ENCODE results near the gene EMSY. TPM values are rescaled to one million over a fixed set of nuclear protein-coding genes. Genes with fewer than 3 reads are reported as not detected.
"Not testable (repeated sequence)": the region's sequence is repeated elsewhere in the genome, so short reads cannot be mapped to it uniquely, and the experiment has no call there.

Gene EMSY
- total RNA-seq, 1 donor from 2014 or later = 47.5 TPM

DNA sequence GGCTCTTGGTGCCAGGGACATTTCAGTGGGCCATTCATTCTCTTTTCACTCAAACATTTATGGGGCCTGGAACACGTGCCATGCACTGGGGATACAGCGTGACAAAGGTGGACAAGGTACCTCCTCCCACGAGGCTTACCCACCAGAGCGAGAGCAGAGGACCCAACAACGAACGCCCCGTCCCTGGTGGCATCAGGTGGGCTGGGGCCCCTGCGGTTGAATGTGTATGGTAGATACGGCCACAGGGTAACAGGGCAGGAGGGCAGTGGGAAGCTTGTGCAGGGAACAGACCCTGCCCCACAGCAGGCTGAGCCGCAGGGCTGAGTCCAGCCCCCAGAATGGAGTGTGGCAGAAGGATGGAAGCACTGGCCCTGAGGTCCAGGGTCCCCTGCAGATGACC lies 144.7 kb downstream of the EMSY start:
- Mint-ChIP-seq H3K27ac (no peak overlapping the region), H3K4me1 (no peaks in the 10 kb centered on the region), H3K27me3 (ENCODE audit: low read depth) (no peaks in the 10 kb centered on the region), H3K36me3 (no peaks in the 10 kb centered on the region), H3K4me3 (no peak overlapping the region), H3K9me3 (peaks cover 3% of the 10 kb centered on the region)
- TF ChIP-seq, protein P1, sequence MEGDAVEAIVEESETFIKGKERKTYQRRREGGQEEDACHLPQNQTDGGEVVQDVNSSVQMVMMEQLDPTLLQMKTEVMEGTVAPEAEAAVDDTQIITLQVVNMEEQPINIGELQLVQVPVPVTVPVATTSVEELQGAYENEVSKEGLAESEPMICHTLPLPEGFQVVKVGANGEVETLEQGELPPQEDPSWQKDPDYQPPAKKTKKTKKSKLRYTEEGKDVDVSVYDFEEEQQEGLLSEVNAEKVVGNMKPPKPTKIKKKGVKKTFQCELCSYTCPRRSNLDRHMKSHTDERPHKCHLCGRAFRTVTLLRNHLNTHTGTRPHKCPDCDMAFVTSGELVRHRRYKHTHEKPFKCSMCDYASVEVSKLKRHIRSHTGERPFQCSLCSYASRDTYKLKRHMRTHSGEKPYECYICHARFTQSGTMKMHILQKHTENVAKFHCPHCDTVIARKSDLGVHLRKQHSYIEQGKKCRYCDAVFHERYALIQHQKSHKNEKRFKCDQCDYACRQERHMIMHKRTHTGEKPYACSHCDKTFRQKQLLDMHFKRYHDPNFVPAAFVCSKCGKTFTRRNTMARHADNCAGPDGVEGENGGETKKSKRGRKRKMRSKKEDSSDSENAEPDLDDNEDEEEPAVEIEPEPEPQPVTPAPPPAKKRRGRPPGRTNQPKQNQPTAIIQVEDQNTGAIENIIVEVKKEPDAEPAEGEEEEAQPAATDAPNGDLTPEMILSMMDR (IDR thresholded peaks at IDR 0.05; ENCODE audit: unreplicated experiment) = no peak
- no peak for DNase-seq (ENCODE audit: low spot score in 2 of 2, unreplicated experiment in 2 of 2)

DNA sequence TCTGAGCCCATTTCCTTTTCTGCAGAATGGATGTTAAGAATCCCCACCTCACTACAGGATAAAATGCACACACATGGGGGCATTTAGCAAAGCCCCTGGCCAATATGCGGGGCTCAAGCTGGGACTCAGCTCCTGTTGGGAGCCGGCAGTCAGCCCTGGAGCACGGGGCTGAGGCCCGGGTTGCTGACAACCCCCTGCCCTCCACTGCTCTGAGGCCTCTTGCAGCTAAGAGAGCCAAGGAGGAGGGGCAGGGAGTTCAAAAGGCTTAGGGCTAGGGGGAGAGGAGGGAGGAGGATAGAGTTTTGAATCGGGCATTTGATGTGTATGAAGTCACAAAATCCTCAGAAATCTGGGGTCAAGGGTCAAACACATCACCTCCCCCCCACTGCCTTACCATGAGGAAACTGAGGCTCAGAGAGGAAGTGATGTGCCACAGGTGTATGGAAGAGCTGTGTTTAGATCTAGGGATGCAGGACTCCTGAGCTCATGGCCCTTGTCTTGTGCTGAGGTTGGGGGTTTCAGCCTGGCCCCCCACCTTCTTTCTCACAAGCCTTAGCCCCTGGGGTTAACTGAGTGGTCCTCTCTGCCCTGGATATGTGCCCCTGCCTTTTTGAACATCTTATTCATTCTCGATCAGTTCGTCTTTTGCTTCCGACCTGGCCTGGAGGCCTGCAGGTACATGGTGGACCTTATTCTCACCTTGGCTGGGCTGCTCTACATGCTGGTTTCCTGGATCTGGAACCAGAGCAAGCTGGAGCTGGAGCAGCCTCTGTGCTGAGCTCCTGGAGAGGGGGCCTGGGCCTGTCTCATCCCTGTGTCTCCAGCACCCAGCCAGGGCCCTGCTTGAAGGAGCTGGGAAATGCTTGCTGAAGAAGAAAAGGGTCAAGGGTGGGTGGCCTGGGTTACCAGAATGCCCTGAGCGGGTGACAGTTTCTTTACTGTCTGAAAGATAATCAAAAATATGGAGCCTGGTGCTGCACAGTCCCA lies 145.4 kb downstream of the EMSY start:
- Mint-ChIP-seq H3K4me3 (no peak overlapping the region), H3K27ac (peak overlapping the region; percentile 4), H3K4me1 (no peaks in the 10 kb centered on the region), H3K27me3 (ENCODE audit: low read depth) (no peaks in the 10 kb centered on the region), H3K9me3 (peaks cover 6% of the 10 kb centered on the region), H3K36me3 (peaks cover 2% of the 10 kb centered on the region)
- TF ChIP-seq, protein P1 (IDR thresholded peaks at IDR 0.05; ENCODE audit: unreplicated experiment) = no peak
- DNase-seq (ENCODE audit: low spot score in 2 of 2, unreplicated experiment in 2 of 2) = no peak

DNA sequence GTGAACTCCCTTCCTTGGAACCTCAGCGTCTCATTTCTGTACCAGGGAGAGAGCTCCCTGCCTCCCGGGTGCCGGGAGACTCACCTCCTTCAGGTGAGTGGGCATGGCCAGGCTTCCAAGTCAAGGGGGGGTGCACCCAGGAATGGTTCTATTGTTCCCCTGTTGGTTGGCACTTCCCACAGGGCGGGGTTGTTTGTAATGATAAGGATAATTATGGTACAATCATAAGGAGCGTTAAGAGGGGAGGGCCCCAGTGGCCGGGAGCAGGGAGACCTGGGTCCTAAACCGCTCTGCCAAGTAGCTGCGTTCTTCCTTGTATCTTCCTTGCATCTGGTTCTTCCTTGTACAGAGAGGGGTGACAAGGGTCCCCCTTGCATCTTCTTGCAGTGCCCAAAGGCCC lies 146.6 kb downstream of the EMSY start:
- H3K4me3 Mint-ChIP-seq = no peak overlapping the region
- H3K36me3 Mint-ChIP-seq = peaks cover 2% of the 10 kb centered on the region
- H3K27ac Mint-ChIP-seq = no peak overlapping the region
- no peaks in the 10 kb centered on the region for H3K4me1 Mint-ChIP-seq
- DNase-seq (ENCODE audit: low spot score in 2 of 2, unreplicated experiment in 2 of 2) = no peak
- peaks cover 6% of the 10 kb centered on the region for H3K9me3 Mint-ChIP-seq
- no peaks in the 10 kb centered on the region for H3K27me3 Mint-ChIP-seq (ENCODE audit: low read depth)
- TF ChIP-seq, protein P1 (IDR thresholded peaks at IDR 0.05; ENCODE audit: unreplicated experiment) = no peak

DNA sequence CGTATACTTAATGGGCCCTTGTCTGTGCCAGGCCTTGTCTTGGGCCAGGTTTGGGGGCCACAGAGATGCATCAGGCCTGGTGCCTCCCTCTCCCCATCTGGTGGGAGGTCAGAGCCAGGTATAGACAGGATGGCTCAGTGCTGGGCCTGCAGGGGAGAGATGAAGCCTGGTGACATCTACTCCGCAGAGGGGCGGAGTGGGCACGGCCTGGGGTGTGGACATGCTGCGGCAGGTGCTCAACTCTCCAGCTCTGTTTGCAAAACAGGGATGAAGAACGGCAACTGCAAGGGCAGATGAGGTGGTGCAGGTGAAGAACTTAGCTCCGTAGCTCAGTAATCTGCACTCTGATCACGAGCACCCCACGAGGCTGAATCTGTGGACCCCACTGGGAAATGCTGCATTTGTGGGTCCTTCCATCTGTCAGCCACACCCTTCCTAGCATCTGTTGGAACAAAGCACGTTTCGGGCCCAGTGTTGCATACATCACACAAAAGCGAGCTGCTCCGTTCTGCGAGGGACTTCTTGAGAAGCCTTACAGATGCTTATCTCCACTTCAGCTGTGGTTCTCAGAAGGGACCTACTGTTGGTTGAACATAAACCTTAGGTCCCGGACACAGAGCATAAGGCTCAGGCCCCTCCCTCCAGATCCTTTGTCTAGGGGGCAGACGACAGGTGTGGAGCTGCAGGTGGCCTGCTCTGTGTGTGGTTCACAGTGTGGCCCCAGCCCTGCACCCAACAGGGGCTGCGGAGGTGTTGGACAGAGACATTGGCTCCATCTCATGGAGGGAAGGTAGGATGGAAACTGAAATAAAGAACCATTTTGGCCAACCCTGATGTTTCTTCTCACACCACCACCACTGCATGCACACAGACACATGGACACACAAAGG lies 147.5 kb downstream of the EMSY start:
- DNase-seq (ENCODE audit: low spot score in 2 of 2, unreplicated experiment in 2 of 2) = no peak
- peaks cover 6% of the 10 kb centered on the region for H3K9me3 Mint-ChIP-seq
- peaks cover 2% of the 10 kb centered on the region for H3K36me3 Mint-ChIP-seq
- no peak overlapping the region for H3K4me3 Mint-ChIP-seq
- no peaks in the 10 kb centered on the region for H3K4me1 Mint-ChIP-seq
- TF ChIP-seq, protein P1 (IDR thresholded peaks at IDR 0.05; ENCODE audit: unreplicated experiment) = no peak
- no peaks in the 10 kb centered on the region for H3K27me3 Mint-ChIP-seq (ENCODE audit: low read depth)
- no peak overlapping the region for H3K27ac Mint-ChIP-seq

DNA sequence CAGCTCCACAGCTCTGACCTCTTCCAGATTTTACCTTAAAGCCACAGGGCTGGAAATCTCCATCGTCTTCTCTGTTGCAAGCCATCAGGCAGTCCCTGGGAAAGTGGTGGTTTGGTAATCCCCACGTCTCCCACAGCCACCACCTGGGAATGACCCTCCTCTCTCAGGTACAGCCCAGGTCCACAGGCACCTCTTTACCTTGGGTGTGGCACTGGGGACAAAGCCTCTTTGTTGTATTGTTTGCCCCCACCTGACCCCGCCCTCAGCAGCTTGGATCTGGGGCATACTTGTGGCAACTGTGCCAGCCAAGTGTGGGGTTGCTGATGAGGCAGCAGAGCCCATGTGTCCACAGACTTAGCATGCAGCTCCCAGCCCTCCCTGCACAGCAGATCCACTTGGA lies 148.1 kb downstream of the EMSY start:
- H3K27me3 Mint-ChIP-seq (ENCODE audit: low read depth) = no peaks in the 10 kb centered on the region
- no peak overlapping the region for H3K4me3 Mint-ChIP-seq
- TF ChIP-seq, protein P1 (IDR thresholded peaks at IDR 0.05; ENCODE audit: unreplicated experiment) = no peak
- peaks cover 6% of the 10 kb centered on the region for H3K9me3 Mint-ChIP-seq
- no peak for DNase-seq (ENCODE audit: low spot score in 2 of 2, unreplicated experiment in 2 of 2)
- H3K4me1 Mint-ChIP-seq = no peaks in the 10 kb centered on the region
- H3K36me3 Mint-ChIP-seq = peaks cover 2% of the 10 kb centered on the region
- H3K27ac Mint-ChIP-seq = no peak overlapping the region

DNA sequence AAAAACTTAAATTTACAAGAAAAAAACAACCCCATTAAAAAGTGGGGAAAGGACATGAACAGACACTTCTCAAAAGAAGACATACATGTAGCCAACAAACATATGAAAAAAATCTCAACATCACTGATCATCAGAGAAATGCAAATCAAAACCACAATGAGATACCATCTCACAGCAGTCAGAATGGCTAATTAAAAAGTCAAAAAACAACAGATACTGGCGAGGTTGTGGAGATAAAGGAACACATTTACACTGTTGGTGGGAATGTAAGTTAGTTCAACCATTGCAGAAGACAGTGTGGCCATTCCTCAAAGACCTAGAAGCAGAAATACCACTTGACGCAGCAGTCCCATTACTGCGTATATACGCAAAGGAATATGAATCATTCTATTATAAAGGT lies 150.3 kb downstream of the EMSY start:
- H3K9me3 Mint-ChIP-seq; H3K4me1 Mint-ChIP-seq; DNase-seq (ENCODE audit: low spot score in 2 of 2, unreplicated experiment in 2 of 2); H3K27ac Mint-ChIP-seq; H3K36me3 Mint-ChIP-seq; H3K27me3 Mint-ChIP-seq (ENCODE audit: low read depth); H3K4me3 Mint-ChIP-seq: not testable (repeated sequence)
